Neural cell (in vitro differentiated cells): ENCODE measurements around the gene WDR91. TPM values are rescaled to one million over a fixed set of nuclear protein-coding genes. Genes with fewer than 3 reads are reported as not detected.

Source experiments
- H2AFZ ChIP-seq: fragments of 200-600, 300-800 bp; sonication (generic), shearing (Covaris generic); 2 replicates; pipeline ENCODE4 v1.6.0; 2014; ENCODE audit warnings: low read depth, mild to moderate bottlenecking, antibody characterized with exemption, low read length, moderate library complexity
- H3F3A ChIP-seq: fragments of 200-600 bp; shearing (Covaris generic); 2 replicates; pipeline ENCODE4 v1.6.1; 2016; ENCODE audit warnings: mild to moderate bottlenecking, moderate library complexity, mixed read lengths, antibody characterized with exemption, low read length; ENCODE audit not compliant: insufficient read depth, poor library complexity, severe bottlenecking
- H3K27ac ChIP-seq: fragments of 200-600, 300-800 bp; sonication (generic), shearing (Covaris generic); 2 replicates; pipeline ENCODE4 v1.5.1; 2014; ENCODE audit warnings: mild to moderate bottlenecking, low read length, moderate library complexity
- H3K27me3 ChIP-seq: fragments of 300-800, 200-600 bp; sonication (generic), shearing (Covaris generic); 2 replicates; pipeline ENCODE4 v1.6.0; 2014; ENCODE audit warnings: mild to moderate bottlenecking, low read depth, low read length, moderate library complexity; ENCODE audit not compliant: insufficient read depth
- H3K36me3 ChIP-seq: fragments of 300-800, 200-600 bp; sonication (generic), shearing (Covaris generic); 2 replicates; pipeline ENCODE4 v1.5.1; 2014; ENCODE audit warnings: mild to moderate bottlenecking, antibody characterized with exemption, low read length, moderate library complexity; ENCODE audit not compliant: insufficient read depth
- H3K4me2 ChIP-seq: fragments of 300-800, 200-600 bp; sonication (generic), shearing (Covaris generic); 2 replicates; pipeline ENCODE4 v1.6.0; 2014; ENCODE audit warnings: mild to moderate bottlenecking, low read length
- H3K4me3 ChIP-seq: fragments of 300-800, 200-600 bp; sonication (generic), shearing (Covaris generic); 2 replicates; pipeline ENCODE4 v1.5.1; 2014; ENCODE audit warnings: mild to moderate bottlenecking, low read length, moderate library complexity
- H3K79me2 ChIP-seq: fragments of 200-600 bp; shearing (Covaris generic); replicated peaks from 2 replicates; pipeline ENCODE4 v1.6.0; 2014; ENCODE audit warnings: mild to moderate bottlenecking, low read length, moderate library complexity; ENCODE audit not compliant: insufficient read depth
- H3K9ac ChIP-seq: fragments of 300-800, 200-600 bp; sonication (generic), shearing (Covaris generic); 2 replicates; pipeline ENCODE4 v1.6.1; 2016; ENCODE audit warnings: mild to moderate bottlenecking, low read length, mixed read lengths
- H3K9me2 ChIP-seq: fragments of 200-600 bp; shearing (Covaris generic); 2 replicates; pipeline ENCODE4 v1.6.1; 2016; ENCODE audit warnings: mild to moderate bottlenecking, low read length, mixed read lengths; ENCODE audit not compliant: insufficient read depth
- H3K9me3 ChIP-seq: fragments of 200-600, 300-800 bp; sonication (generic), shearing (Covaris generic); 2 replicates; pipeline ENCODE4 v1.6.1; 2016; ENCODE audit warnings: mild to moderate bottlenecking, mixed run types, low read length, moderate library complexity, mixed read lengths
- H4K20me1 ChIP-seq: fragments of 200-600 bp; shearing (Covaris generic); 2 replicates; pipeline ENCODE4 v1.6.1; 2016; ENCODE audit warnings: mild to moderate bottlenecking, mixed run types; ENCODE audit not compliant: insufficient read depth
- CTCF ChIP-seq: fragments of 450-650 bp; IDR thresholded peaks from 2 replicates; pipeline ENCODE4 v1.5.1; 2014; ENCODE audit warnings: antibody characterized with exemption, mild to moderate bottlenecking, moderate library complexity; ENCODE audit not compliant: poor library complexity, severe bottlenecking
- EP300 ChIP-seq: fragments of 450-650 bp; conservative IDR thresholded peaks from 2 replicates; pipeline ENCODE4 v1.6.1; 2014; ENCODE audit warnings: antibody characterized with exemption, mild to moderate bottlenecking, moderate library complexity; ENCODE audit not compliant: poor library complexity, severe bottlenecking
- EZH2 ChIP-seq: fragments of 200-600, 300-800 bp; shearing (Covaris generic), sonication (generic); IDR thresholded peaks from 2 replicates; pipeline ENCODE4 v1.6.1; 2014; ENCODE audit warnings: antibody characterized with exemption, low read length, borderline replicate concordance, mild to moderate bottlenecking; ENCODE audit not compliant: insufficient read depth, poor library complexity, severe bottlenecking
- MXI1 ChIP-seq: fragments of 450-650 bp; conservative IDR thresholded peaks from 2 replicates; pipeline ENCODE4 v1.6.1; 2014; ENCODE audit warnings: antibody characterized with exemption, mild to moderate bottlenecking; ENCODE audit not compliant: poor library complexity, severe bottlenecking
- POLR2AphosphoS5 ChIP-seq: IDR thresholded peaks from 2 replicates; pipeline ENCODE4 v1.6.1; 2012
- RAD21 ChIP-seq: fragments of 450-650 bp; conservative IDR thresholded peaks from 2 replicates; pipeline ENCODE4 v1.6.1; 2014; ENCODE audit warnings: antibody characterized with exemption, mild to moderate bottlenecking, moderate library complexity
- REST ChIP-seq: IDR thresholded peaks from 2 replicates; pipeline ENCODE4 v1.6.1; 2012; ENCODE audit warnings: borderline replicate concordance
- SMC3 ChIP-seq: fragments of 450-650 bp; conservative IDR thresholded peaks from 2 replicates; pipeline ENCODE4 v1.6.1; 2014; ENCODE audit warnings: antibody characterized with exemption, mild to moderate bottlenecking, moderate library complexity; ENCODE audit not compliant: poor library complexity
- TAF1 ChIP-seq: IDR thresholded peaks from 2 replicates; pipeline ENCODE4 v1.6.1; 2012; ENCODE audit warnings: low read depth
- polyA plus RNA-seq: library from polyadenylated mRNA; depleted of rRNA; stranded (reverse); fragments of >200 nt; gene quantifications from 2 replicates; pipeline ENCODE4 v1.2.3, GENCODE V29; 2014

The WDR91 gene
- polyA plus RNA-seq, 1 donor from 2014 or later: 17.7 TPM

- Histone ChIP-seq H3K36me3 (peaks cover 17% of the 10 kb centered on the region), H3K9ac (no peak overlapping the region), H3K27me3 (no peaks in the 10 kb centered on the region), H2AFZ (no peak overlapping the region), H3K27ac (no peak overlapping the region), H3K4me3 (no peak overlapping the region), H4K20me1 (no peaks in the 10 kb centered on the region), H3K9me2 (no peaks in the 10 kb centered on the region), H3K9me3 (peaks cover 7% of the 10 kb centered on the region), H3K4me2 (no peak overlapping the region), H3K79me2 (no peaks in the 10 kb centered on the region), H3F3A (no peaks in the 10 kb centered on the region)
- TF ChIP-seq TAF1: no peak
- TF ChIP-seq SMC3: no peak
- no peak for TF ChIP-seq EZH2
- TF ChIP-seq MXI1: no peak
- TF ChIP-seq REST: no peak
- TF ChIP-seq RAD21: no peak
- no peak for TF ChIP-seq EP300
- TF ChIP-seq CTCF: no peak
- no peak for TF ChIP-seq POLR2AphosphoS5
Measured at GRCh38 chr7:135186841-135187253, 24.5 kb downstream of the WDR91 start.

GRCh38 chr7:135186261-135186540, 25.1 kb downstream of the WDR91 start:
- no peaks in the 10 kb centered on the region for H3K79me2 ChIP-seq
- H4K20me1 ChIP-seq: no peaks in the 10 kb centered on the region
- TF ChIP-seq CTCF (no peak), TAF1 (no peak), SMC3 (no peak), RAD21 (no peak), POLR2AphosphoS5 (no peak), MXI1 (no peak), REST (no peak), EP300 (no peak), EZH2 (no peak)
- H3K9ac ChIP-seq: no peak overlapping the region
- H3K4me3 ChIP-seq: no peak overlapping the region
- no peaks in the 10 kb centered on the region for H3F3A ChIP-seq
- peaks cover 11% of the 10 kb centered on the region for H3K9me3 ChIP-seq
- H2AFZ ChIP-seq: no peak overlapping the region
- H3K27me3 ChIP-seq: no peaks in the 10 kb centered on the region
- no peaks in the 10 kb centered on the region for H3K9me2 ChIP-seq
- peaks cover 17% of the 10 kb centered on the region for H3K36me3 ChIP-seq
- H3K27ac ChIP-seq: no peak overlapping the region
- no peak overlapping the region for H3K4me2 ChIP-seq
